GM19468 (cell line): ENCODE results near the gene EFCAB11.
"Not testable (repeated sequence)": the region's sequence is repeated elsewhere in the genome, so short reads cannot be mapped to it uniquely, and the experiment has no call there.

Experiments
- ATAC-seq: cut with Tn5 transposase; IDR thresholded peaks from one replicate; pipeline ENCODE4 v1.9.1; 2021; ENCODE audit warnings: mild to moderate bottlenecking, moderate library complexity, moderate number of reproducible peaks; ENCODE audit not compliant: unreplicated experiment; ENCODE audit errors: extremely low read depth

The EFCAB11 gene

GRCh38 chr14:89912667-89913211, 41.8 kb downstream of the EFCAB11 start:
- ATAC-seq, result no peak

GRCh38 chr14:89912221-89912620, 42.3 kb downstream of the EFCAB11 start:
- no peak for ATAC-seq

- ATAC-seq, result no peak
These were observed 43.3 kb downstream of the EFCAB11 start for GRCh38 chr14:89911010-89911919.

- no peak for ATAC-seq
These were observed 43.9 kb downstream of the EFCAB11 start for GRCh38 chr14:89910691-89911009.

GRCh38 chr14:89909586-89909985, 44.9 kb downstream of the EFCAB11 start:
- ATAC-seq, result no peak

- ATAC-seq, result no peak
These were observed 45.6 kb downstream of the EFCAB11 start for GRCh38 chr14:89908712-89909450.

- ATAC-seq, result no peak
These were observed 46.9 kb downstream of the EFCAB11 start for GRCh38 chr14:89907655-89908054.

GRCh38 chr14:89906000-89906399, 48.5 kb downstream of the EFCAB11 start:
- no peak for ATAC-seq

GRCh38 chr14:89903340-89903952, 51.1 kb downstream of the EFCAB11 start:
- no peak for ATAC-seq

- no peak for ATAC-seq
These were observed 51.6 kb downstream of the EFCAB11 start for GRCh38 chr14:89902881-89903280.

GRCh38 chr14:89900802-89901201, 53.7 kb downstream of the EFCAB11 start:
- ATAC-seq, result no peak

- ATAC-seq, result no peak
These were observed 54.4 kb downstream of the EFCAB11 start for GRCh38 chr14:89899917-89900663.

- no peak for ATAC-seq
These were observed 55.2 kb downstream of the EFCAB11 start for GRCh38 chr14:89899291-89899690.

GRCh38 chr14:89893388-89893787, 61.1 kb downstream of the EFCAB11 start:
- ATAC-seq, result not testable (repeated sequence)

GRCh38 chr14:89892953-89893352, 61.6 kb downstream of the EFCAB11 start:
- no peak for ATAC-seq

- ATAC-seq, result not testable (repeated sequence)
These were observed 62.8 kb downstream of the EFCAB11 start for GRCh38 chr14:89891721-89892120.

GRCh38 chr14:89891055-89891454, 63.5 kb downstream of the EFCAB11 start:
- ATAC-seq, result no peak

GRCh38 chr14:89890589-89890988, 63.9 kb downstream of the EFCAB11 start:
- no peak for ATAC-seq

GRCh38 chr14:89889626-89890025, 64.9 kb downstream of the EFCAB11 start:
- no peak for ATAC-seq

- no peak for ATAC-seq
These were observed 69.8 kb downstream of the EFCAB11 start for GRCh38 chr14:89884761-89885160.
